Omental fat pad (tissue), 4 donors: ENCODE measurements around the gene GNG8. TPM values are rescaled to one million over a fixed set of nuclear protein-coding genes. Genes with fewer than 3 reads are reported as not detected.
"Not testable (repeated sequence)": the region's sequence is repeated elsewhere in the genome, so short reads cannot be mapped to it uniquely, and the experiment has no call there.

Experiments used
- ATAC-seq: fragments of 150-250 bp; one replicate; pipeline ENCODE4 v1.9.1; 2016; ENCODE audit warnings: mild to moderate bottlenecking, moderate library complexity; ENCODE audit not compliant: low FRiP score
- DNase-seq: peaks from one replicate; pipeline ENCODE4 v3.0.0-alpha.2; 2019; ENCODE audit warnings: low spot score
- total RNA-seq, 4 donors: library from RNA; depleted of rRNA; stranded (reverse); fragments of >200 nt; gene quantifications; one replicate each; pipeline ENCODE4 v1.1.0, GENCODE V29; 2016
- TF ChIP-seq, protein P1 (sequence below), 3 donors: fragments of 450-650 bp; IDR thresholded peaks; one replicate each; pipeline ENCODE4 v1.5.1; 2016 to 2017; ENCODE audit warnings: antibody characterized with exemption in 3 of 3, mild to moderate bottlenecking in 3 of 3, moderate library complexity in 2 of 3

Gene GNG8
- total RNA-seq, 4 donors from 2014 or later: not detected

DNA sequence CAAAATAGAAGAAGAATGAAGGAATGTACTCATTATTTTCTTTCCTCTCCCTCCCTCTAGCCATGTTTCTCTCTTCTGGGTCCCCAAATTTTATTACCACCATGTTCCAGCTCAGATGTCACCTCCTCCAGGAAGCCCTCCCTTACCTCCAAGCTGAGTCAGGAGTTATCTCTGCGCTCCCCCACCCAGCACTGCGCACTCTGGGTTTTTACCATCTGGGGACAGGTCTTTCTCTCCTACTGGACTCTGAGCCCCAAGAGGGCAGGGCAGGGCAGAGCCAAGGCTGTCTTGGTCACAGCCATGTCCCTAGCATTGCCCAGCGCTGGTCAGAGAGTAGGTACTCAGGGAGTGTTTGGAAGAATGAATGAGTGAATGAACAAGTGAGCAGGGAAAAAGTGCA is 2.9 kb downstream of the GNG8 start:
- ATAC-seq (no peak), DNase-seq (no peak)
- TF ChIP-seq, protein P1, sequence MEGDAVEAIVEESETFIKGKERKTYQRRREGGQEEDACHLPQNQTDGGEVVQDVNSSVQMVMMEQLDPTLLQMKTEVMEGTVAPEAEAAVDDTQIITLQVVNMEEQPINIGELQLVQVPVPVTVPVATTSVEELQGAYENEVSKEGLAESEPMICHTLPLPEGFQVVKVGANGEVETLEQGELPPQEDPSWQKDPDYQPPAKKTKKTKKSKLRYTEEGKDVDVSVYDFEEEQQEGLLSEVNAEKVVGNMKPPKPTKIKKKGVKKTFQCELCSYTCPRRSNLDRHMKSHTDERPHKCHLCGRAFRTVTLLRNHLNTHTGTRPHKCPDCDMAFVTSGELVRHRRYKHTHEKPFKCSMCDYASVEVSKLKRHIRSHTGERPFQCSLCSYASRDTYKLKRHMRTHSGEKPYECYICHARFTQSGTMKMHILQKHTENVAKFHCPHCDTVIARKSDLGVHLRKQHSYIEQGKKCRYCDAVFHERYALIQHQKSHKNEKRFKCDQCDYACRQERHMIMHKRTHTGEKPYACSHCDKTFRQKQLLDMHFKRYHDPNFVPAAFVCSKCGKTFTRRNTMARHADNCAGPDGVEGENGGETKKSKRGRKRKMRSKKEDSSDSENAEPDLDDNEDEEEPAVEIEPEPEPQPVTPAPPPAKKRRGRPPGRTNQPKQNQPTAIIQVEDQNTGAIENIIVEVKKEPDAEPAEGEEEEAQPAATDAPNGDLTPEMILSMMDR (IDR thresholded peaks at IDR 0.05): no peak

- ATAC-seq (peak; percentile 51), DNase-seq (no peak)
- TF ChIP-seq, protein P1 (IDR thresholded peaks at IDR 0.05): no peak
Observed at GRCh38 chr19:46631481-46631880, 4.5 kb downstream of the GNG8 start.

DNA sequence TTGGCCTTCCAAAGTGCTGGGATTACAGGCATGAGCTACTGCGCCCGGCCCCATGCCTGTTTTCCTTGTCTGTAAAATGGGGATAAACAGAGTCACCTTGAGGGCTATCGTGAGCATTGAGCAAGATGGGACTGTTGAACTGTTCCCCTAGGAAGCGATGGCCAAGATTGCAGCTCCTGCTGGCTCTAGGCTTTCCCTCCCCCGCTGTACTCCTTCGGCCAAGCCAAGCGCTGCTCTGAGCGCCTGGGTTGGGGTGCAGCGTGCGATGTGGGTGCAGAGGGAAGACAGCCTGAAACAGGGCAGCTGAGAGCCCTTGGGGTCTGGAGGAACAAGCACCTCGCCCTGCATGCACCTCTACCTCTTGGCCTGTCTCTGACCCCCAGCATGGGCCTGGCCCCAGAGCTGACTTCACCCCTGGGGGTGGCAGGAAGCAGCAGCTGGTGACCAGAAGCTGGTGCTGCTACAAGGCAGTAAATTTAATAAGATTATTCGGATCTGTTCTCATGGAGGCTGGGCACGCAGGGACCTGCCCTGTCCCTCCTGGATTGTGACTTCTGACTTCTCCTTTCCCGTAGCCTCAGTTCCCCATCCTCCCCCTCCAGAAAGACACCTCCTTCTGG is 5.3 kb downstream of the GNG8 start:
- DNase-seq (no peak), ATAC-seq (no peak)
- TF ChIP-seq, protein P1 (IDR thresholded peaks at IDR 0.05): no peak

GRCh38 chr19:46629546-46630025 is 6.4 kb downstream of the GNG8 start:
- TF ChIP-seq, protein P1 (IDR thresholded peaks at IDR 0.05): no peak
- ATAC-seq: no peak
- DNase-seq: no peak

GRCh38 chr19:46628970-46629369 is 7.0 kb downstream of the GNG8 start:
- ATAC-seq, DNase-seq: not testable (repeated sequence)

DNA sequence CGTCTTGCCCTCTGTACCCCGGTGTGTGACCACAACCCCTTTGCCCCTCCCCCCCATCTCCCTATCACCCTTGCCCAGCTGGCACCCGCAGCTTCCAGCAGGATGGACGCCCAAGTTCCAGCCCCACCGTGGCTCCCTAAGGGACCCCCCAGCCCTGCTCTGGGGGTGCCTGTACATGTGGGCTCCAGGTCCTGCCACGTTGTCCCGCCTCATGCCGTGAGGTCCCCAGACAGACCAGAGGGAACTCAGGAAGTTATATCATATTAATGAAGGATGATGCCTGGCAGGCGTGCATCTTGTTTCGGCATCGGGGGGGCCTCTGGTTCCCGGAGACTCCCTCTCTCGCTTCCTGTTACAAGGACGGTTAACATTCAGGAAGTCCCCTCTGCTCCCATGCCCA is 9.6 kb downstream of the GNG8 start:
- no peak for DNase-seq
- ATAC-seq: no peak
- TF ChIP-seq, protein P1 (IDR thresholded peaks at IDR 0.05): no peak

- no peak for ATAC-seq
- TF ChIP-seq, protein P1 (IDR thresholded peaks at IDR 0.05): no peak
- no peak for DNase-seq
Observed at GRCh38 chr19:46625731-46626130, 10.3 kb downstream of the GNG8 start.
